Ascending aorta (tissue), 2 donors: ENCODE measurements around the gene MEN1. TPM values are rescaled to one million over a fixed set of nuclear protein-coding genes. Genes with fewer than 3 reads are reported as not detected.
"Not testable (repeated sequence)": the region's sequence is repeated elsewhere in the genome, so short reads cannot be mapped to it uniquely, and the experiment has no call there.

ENCODE experiments used
- DNase-seq, 2 donors: peaks; one replicate each; pipeline ENCODE4 v3.0.0-alpha.2; 2019; ENCODE audit warnings: low spot score in 2 of 2
- H3K27ac ChIP-seq, 2 donors: fragments of 200-600 bp; sonication (generic); one replicate each; pipeline ENCODE4 v1.5.1; 2016 to 2017; ENCODE audit warnings: mild to moderate bottlenecking in 1 of 2
- H3K27me3 ChIP-seq: fragments of 200-600 bp; sonication (generic); one replicate; pipeline ENCODE4 v1.5.1; 2017
- H3K36me3 ChIP-seq, 2 donors: fragments of 200-600 bp; sonication (generic); one replicate each; pipeline ENCODE4 v1.5.1; 2016
- H3K4me1 ChIP-seq, 2 donors: fragments of 200-600 bp; sonication (generic); one replicate each; pipeline ENCODE4 v1.5.1; 2016 to 2017; ENCODE audit warnings: mild to moderate bottlenecking in 1 of 2
- H3K4me3 ChIP-seq, 2 donors: fragments of 200-600 bp; sonication (generic); one replicate each; pipeline ENCODE4 v1.5.1; 2016 to 2017; ENCODE audit warnings: mild to moderate bottlenecking in 1 of 2
- H3K9me3 ChIP-seq, 2 donors: fragments of 200-600 bp; sonication (generic); one replicate each; pipeline ENCODE4 v1.5.1; 2016
- CTCF ChIP-seq, 3 experiments: fragments of 200-600 bp in 2 of 3; fragments of 450-650 bp in 1 of 3; sonication (generic) in 2 of 3; IDR thresholded peaks; one replicate each; pipeline ENCODE4 v1.5.1; 2016 to 2019; ENCODE audit warnings: antibody characterized with exemption in 3 of 3, mild to moderate bottlenecking in 1 of 3, moderate library complexity in 1 of 3
- intact Hi-C: fragments of 100-400 bp; cut with DNase I; formaldehyde crosslinking; loops from one replicate; pipeline ENCODE4 v1.15.1; 2023
- total RNA-seq: library from RNA; depleted of rRNA; stranded (reverse); fragments of >200 nt; gene quantifications from one replicate; pipeline ENCODE4 v1.1.0, GENCODE V29; 2016

MEN1 gene
- total RNA-seq, 1 donor from 2014 or later: 36.6 TPM

- H3K27me3 ChIP-seq: no peaks in the 10 kb centered on the region
- no peaks in the 10 kb centered on the region for H3K9me3 ChIP-seq
- TF ChIP-seq CTCF (IDR thresholded peaks at IDR 0.05): no peak
- H3K36me3 ChIP-seq: peaks cover 13 to 19% of the 10 kb centered on the region in 2 donors
- peak overlapping the region; percentile 72 to 95 for H3K27ac ChIP-seq
- H3K4me3 ChIP-seq: no peak overlapping the region
- intact Hi-C loops: loop anchor here (5.0 kb wide), 1 partner anchor 163 kb away; the partner anchor contains the start of gene ARL2
- peaks cover 21 to 24% of the 10 kb centered on the region in 2 donors for H3K4me1 ChIP-seq
- DNase-seq: no peak
Observed at GRCh38 chr11:64848826-64849597, 38.7 kb upstream of the MEN1 start.

GRCh38 chr11:64848214-64848825, 38.0 kb upstream of the MEN1 start:
- Histone ChIP-seq H3K4me3 (no peak overlapping the region), H3K27me3 (no peaks in the 10 kb centered on the region), H3K36me3 (peaks cover 6 to 12% of the 10 kb centered on the region in 2 donors), H3K9me3 (no peaks in the 10 kb centered on the region), H3K4me1 (peaks cover 17 to 18% of the 10 kb centered on the region in 2 donors), H3K27ac (no peak overlapping the region)
- no peak for TF ChIP-seq CTCF (IDR thresholded peaks at IDR 0.05)
- no peak for DNase-seq
- intact Hi-C loops: loop anchor here (5.0 kb wide), 1 partner anchor 164 kb away; the partner anchor contains the start of gene ARL2

- H3K9me3 ChIP-seq: no peaks in the 10 kb centered on the region
- H3K4me1 ChIP-seq: peaks cover 16 to 17% of the 10 kb centered on the region in 2 donors
- peak in 1 of 2 donors; percentile 94 for DNase-seq
- peaks cover 0 to under 1% of the 10 kb centered on the region in 2 donors for H3K36me3 ChIP-seq
- peak; percentile 97 to 98 (median 98) for TF ChIP-seq CTCF (IDR thresholded peaks at IDR 0.05)
- no peaks in the 10 kb centered on the region for H3K27me3 ChIP-seq
- H3K27ac ChIP-seq: no peak overlapping the region
- intact Hi-C loops: loop anchor here (1.0 to 5.0 kb wide), 2 partner anchors 47 to 165 kb away; partner anchors contain the start of gene ARL2
- H3K4me3 ChIP-seq: no peak overlapping the region
Observed at GRCh38 chr11:64846998-64847666, 36.8 kb upstream of the MEN1 start.

- H3K4me1 ChIP-seq: peaks cover 16 to 17% of the 10 kb centered on the region in 2 donors
- intact Hi-C loops: loop anchor here (5.0 kb wide), 1 partner anchor 167 kb away; the partner anchor contains the start of gene ARL2
- not testable (repeated sequence) for DNase-seq, H3K27ac ChIP-seq, H3K4me3 ChIP-seq, H3K9me3 ChIP-seq, H3K36me3 ChIP-seq, H3K27me3 ChIP-seq
Observed at GRCh38 chr11:64845776-64846129, 35.4 kb upstream of the MEN1 start.

GRCh38 chr11:64845129-64845775, 34.9 kb upstream of the MEN1 start:
- DNase-seq: no peak
- peaks cover 15 to 17% of the 10 kb centered on the region in 2 donors for H3K4me1 ChIP-seq
- intact Hi-C loops: loop anchor here (5.0 kb wide), 1 partner anchor 167 kb away; the partner anchor contains the start of gene ARL2
- no peaks in the 10 kb centered on the region for H3K27me3 ChIP-seq
- H3K36me3 ChIP-seq: no peaks in the 10 kb centered on the region
- no peaks in the 10 kb centered on the region for H3K9me3 ChIP-seq
- no peak for TF ChIP-seq CTCF (IDR thresholded peaks at IDR 0.05)
- no peak overlapping the region for H3K27ac ChIP-seq
- peak overlapping the region; percentile 40 to 64 for H3K4me3 ChIP-seq
